Naive thymus-derived CD4-positive, alpha-beta T cell (primary cell): ENCODE data around the gene NPHP4. TPM values are rescaled to one million over a fixed set of nuclear protein-coding genes. Genes with fewer than 3 reads are reported as not detected.

Experiments
- microRNA-seq: library from miRNA; unstranded; fragments of <30 nt; microRNA quantifications from one replicate; pipeline ENCODE4 v1.2.0, GENCODE V29; 2022; ENCODE audit warnings: borderline microRNAs expressed
- polyA plus RNA-seq, 2 donors: library from polyadenylated mRNA; unstranded; fragments of 300-500 nt; fragmentation: Illumina TruSeq; gene quantifications; one replicate each; pipeline ENCODE4 v1.2.3, GENCODE V29; 2021
- total RNA-seq, 6 experiments: library from RNA in 5 of 6; stranded (reverse) in 5 of 6; gene quantifications; 1 replicate in 5 of 6; 2 replicates in 1 of 6; pipeline ENCODE4 v1.2.3 and lab custom pipeline; 2021 to 2026

NPHP4 gene
- total and polyA plus RNA-seq, 7 experiments from 2014 or later = 0.40 to 20.6 (median 9.2) TPM

Small RNA genes lying within 50 kb of the gene (microRNA-seq; reads per million reads assigned to microRNA genes)
- gene MIR4689 = not detected

Other genes starting within 250 kb of the NPHP4 start
- 100 to 1,000 TPM; 176 to 310 (median 188) TPM for gene KCNAB2, start 53.5 kb upstream of the NPHP4 start, total RNA-seq
- 10 to 100 TPM; 16.8 to 33.6 TPM for gene KCNAB2, start 53.5 kb upstream of the NPHP4 start, polyA plus RNA-seq
- 1 to 10 TPM in 1 of 5 experiments, under 1 TPM in 4; 0.14 to 2.8 (median 0.37) TPM for gene CHD5, start 187.9 kb upstream of the NPHP4 start, total RNA-seq
- gene CHD5, start 187.9 kb upstream of the NPHP4 start, polyA plus RNA-seq = not detected
- 100 to 1,000 TPM; 431 to 720 (median 579) TPM for gene RPL22, start 207.2 kb upstream of the NPHP4 start, total RNA-seq
- 100 to 1,000 TPM; 129 to 298 TPM for gene RPL22, start 207.2 kb upstream of the NPHP4 start, polyA plus RNA-seq
- 10 to 100 TPM in 1 of 5 experiments, 1 to 10 TPM in 2, under 1 TPM in 2; 0.81 to 83.6 (median 3.1) TPM for gene RNF207, start 213.7 kb upstream of the NPHP4 start, total RNA-seq
- gene RNF207, start 213.7 kb upstream of the NPHP4 start, polyA plus RNA-seq = under 1 TPM; 0.09 to 0.17 TPM
- 10 to 100 TPM in 3 of 5 experiments, 1 to 10 TPM in 2; 4.6 to 46.1 (median 16.3) TPM for gene ICMT, start 243.5 kb upstream of the NPHP4 start, total RNA-seq
- 10 to 100 TPM; 12.9 to 14.3 TPM for gene ICMT, start 243.5 kb upstream of the NPHP4 start, polyA plus RNA-seq